Neutrophil (primary cell): ENCODE results near the gene GTF3C4.
"Not testable (repeated sequence)": the region's sequence is repeated elsewhere in the genome, so short reads cannot be mapped to it uniquely, and the experiment has no call there.

Experiments
- H3K27ac ChIP-seq: fragments of 200-600 bp; sonication (generic); 2 replicates; pipeline ENCODE4 v1.5.1; 2016; ENCODE audit warnings: mild to moderate bottlenecking, moderate library complexity
- H3K27me3 ChIP-seq: fragments of 200-600 bp; sonication (generic); 2 replicates; pipeline ENCODE4 v1.6.0; 2016; ENCODE audit warnings: mild to moderate bottlenecking
- H3K36me3 ChIP-seq: fragments of 200-600 bp; sonication (generic); 2 replicates; pipeline ENCODE4 v1.5.1; 2017
- H3K4me1 ChIP-seq, 2 experiments: fragments of 200-600 bp in 1 of 2; sonication (generic) in 1 of 2; 1 replicate in 1 of 2; 2 replicates in 1 of 2; pipeline versions ENCODE4 v1.5.1 to v1.6.1; 2013 to 2016; ENCODE audit warnings: low read depth in 1 of 2, low read length in 1 of 2, mild to moderate bottlenecking in 1 of 2, moderate library complexity in 1 of 2; ENCODE audit not compliant: control insufficient read depth in 1 of 2, insufficient read depth in 1 of 2
- H3K4me3 ChIP-seq, 2 experiments: fragments of 200-600 bp in 1 of 2; sonication (generic) in 1 of 2; 1 replicate in 1 of 2; 2 replicates in 1 of 2; pipeline ENCODE4 v1.5.1; 2013 to 2016; ENCODE audit warnings: low read depth in 1 of 2, low read length in 1 of 2, mild to moderate bottlenecking in 1 of 2, moderate library complexity in 1 of 2
- H3K9me3 ChIP-seq: fragments of 200-600 bp; sonication (generic); 2 replicates; pipeline ENCODE4 v1.5.1; 2016
- TF ChIP-seq, protein P1 (sequence below): fragments of 200-600 bp; sonication (generic); IDR thresholded peaks from 2 replicates; pipeline ENCODE4 v1.5.1; 2016; ENCODE audit warnings: antibody characterized with exemption

The GTF3C4 gene

DNA sequence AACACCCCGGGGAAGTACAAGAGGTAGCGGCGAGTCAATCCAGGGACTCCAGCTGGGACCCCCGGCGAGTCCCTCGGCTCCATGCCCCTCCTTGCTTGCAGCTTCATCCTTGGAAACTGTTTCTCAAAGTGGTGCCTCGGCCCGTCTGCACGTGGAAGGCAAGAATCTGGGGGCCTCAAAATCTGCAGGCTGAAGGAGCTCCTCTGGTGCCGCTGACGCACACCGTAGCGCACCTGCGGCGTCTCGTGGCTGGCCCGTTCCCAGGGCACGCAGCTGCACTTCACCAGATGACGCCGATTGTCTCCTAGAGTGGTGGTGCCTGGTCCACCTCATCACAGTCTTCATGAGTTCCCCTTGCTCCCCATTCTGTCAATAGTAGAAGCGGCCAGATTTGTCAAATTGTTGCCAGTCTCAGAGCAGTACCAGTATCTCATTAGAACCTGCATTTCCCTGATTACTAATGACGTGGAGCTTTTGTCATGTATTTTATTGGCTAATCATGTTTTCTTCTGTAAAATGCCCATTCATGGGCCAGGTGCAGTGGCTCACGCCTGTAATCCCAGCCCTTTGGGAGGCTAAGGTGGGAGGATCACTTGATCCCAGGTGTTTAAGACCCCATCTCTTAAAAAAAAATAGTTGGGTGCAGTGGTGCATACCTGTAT is 38.6 kb downstream of the GTF3C4 start:
- TF ChIP-seq, protein P1, sequence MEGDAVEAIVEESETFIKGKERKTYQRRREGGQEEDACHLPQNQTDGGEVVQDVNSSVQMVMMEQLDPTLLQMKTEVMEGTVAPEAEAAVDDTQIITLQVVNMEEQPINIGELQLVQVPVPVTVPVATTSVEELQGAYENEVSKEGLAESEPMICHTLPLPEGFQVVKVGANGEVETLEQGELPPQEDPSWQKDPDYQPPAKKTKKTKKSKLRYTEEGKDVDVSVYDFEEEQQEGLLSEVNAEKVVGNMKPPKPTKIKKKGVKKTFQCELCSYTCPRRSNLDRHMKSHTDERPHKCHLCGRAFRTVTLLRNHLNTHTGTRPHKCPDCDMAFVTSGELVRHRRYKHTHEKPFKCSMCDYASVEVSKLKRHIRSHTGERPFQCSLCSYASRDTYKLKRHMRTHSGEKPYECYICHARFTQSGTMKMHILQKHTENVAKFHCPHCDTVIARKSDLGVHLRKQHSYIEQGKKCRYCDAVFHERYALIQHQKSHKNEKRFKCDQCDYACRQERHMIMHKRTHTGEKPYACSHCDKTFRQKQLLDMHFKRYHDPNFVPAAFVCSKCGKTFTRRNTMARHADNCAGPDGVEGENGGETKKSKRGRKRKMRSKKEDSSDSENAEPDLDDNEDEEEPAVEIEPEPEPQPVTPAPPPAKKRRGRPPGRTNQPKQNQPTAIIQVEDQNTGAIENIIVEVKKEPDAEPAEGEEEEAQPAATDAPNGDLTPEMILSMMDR: no peak
- Histone ChIP-seq H3K27ac (no peak overlapping the region), H3K27me3 (peaks cover 20% of the 10 kb centered on the region), H3K36me3 (no peaks in the 10 kb centered on the region), H3K9me3 (no peaks in the 10 kb centered on the region), H3K4me3 (no peak overlapping the region), H3K4me1 (no peaks in the 10 kb centered on the region)

DNA sequence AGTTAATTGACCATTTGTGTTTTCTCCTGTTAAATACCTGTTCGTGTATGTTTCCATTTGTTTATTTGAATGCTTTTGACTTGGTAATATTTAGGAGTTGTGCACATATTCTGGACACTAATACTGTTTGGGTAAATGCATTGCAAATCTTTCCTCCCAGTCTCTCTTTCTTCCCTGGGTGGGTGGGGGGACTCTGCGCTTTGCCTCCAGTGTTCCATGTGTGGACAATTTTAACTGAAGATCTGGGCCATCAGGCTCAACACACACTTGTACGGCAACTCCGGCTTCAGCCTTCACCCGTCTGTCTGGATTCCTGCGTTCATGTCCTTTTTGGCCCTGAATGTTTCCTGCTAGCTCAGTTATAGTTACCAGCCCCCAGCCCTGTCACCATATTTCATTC is 40.1 kb downstream of the GTF3C4 start:
- H3K9me3 ChIP-seq: no peaks in the 10 kb centered on the region
- no peak overlapping the region for H3K27ac ChIP-seq
- H3K4me3 ChIP-seq: no peak overlapping the region
- no peaks in the 10 kb centered on the region for H3K36me3 ChIP-seq
- TF ChIP-seq, protein P1: no peak
- H3K4me1 ChIP-seq: no peaks in the 10 kb centered on the region
- peaks cover 16% of the 10 kb centered on the region for H3K27me3 ChIP-seq

DNA sequence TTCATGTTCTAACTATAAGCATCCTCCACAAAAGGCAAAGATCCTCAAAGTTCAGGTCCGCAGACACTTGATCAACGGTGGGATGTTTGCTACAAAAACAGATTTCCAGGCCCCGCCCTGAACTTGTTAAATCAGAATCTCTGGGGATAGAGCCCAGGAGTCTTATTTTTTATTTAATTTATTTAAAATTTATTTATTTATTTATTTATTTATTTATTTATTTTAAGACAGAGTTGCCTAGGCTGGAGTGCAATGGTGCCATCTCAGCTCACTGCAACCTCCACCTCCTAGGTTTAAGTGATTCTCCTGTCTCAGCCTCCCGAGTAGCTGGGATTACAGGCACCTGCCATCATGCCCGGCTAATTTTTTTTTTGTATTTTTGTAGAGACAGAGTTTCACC is 40.9 kb downstream of the GTF3C4 start:
- not testable (repeated sequence) for H3K4me3 ChIP-seq

DNA sequence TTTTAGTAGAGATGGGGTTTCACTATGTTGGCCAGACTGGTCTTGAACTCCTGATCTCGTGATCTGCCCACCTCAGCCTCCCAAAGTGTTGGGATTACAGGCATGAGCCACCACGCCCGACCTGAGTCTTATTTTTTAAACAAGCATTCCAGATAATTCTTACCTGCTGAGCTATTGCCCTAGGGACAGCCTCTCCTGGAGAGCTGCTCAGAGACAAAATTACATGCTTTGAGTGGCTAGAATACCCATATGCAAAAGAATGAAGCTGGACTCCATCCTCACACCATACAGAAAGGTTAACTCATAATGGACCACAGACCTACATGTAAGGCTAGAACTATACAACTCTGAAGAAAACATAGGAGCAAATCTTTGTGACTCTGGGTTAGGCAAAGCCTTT is 41.6 kb downstream of the GTF3C4 start:
- Histone ChIP-seq H3K4me1 (no peaks in the 10 kb centered on the region), H3K4me3 (no peak overlapping the region), H3K27me3 (peaks cover 13% of the 10 kb centered on the region), H3K36me3 (no peaks in the 10 kb centered on the region), H3K27ac (no peak overlapping the region), H3K9me3 (no peaks in the 10 kb centered on the region)
- TF ChIP-seq, protein P1: no peak

More for the DNA sequence above, 40.9 kb downstream of the GTF3C4 start:
- H3K4me1 ChIP-seq, H3K9me3 ChIP-seq, H3K36me3 ChIP-seq, H3K27ac ChIP-seq: not testable (repeated sequence)
- peaks cover 15% of the 10 kb centered on the region for H3K27me3 ChIP-seq

DNA sequence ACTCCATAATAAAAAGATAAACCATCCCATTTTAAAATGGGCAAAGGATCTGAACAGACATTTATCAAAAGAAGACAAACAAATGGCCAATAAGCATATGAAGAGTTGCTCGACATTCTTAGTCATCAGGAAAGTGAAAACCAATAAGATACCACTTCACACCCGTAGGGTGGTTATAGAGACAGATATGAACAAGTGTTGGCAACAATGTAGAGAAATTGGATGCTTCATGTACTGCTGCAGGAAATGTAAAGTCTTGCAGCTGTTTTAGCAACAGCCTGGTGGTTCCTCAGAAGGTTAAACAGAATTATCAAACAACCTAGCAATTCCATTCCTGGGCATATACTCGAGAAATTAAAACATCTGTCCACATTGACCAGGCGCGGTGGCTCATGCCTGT is 42.5 kb downstream of the GTF3C4 start:
- Histone ChIP-seq H3K4me1 (no peaks in the 10 kb centered on the region), H3K4me3 (no peak overlapping the region), H3K27ac (no peak overlapping the region), H3K27me3 (peaks cover 22% of the 10 kb centered on the region), H3K36me3 (no peaks in the 10 kb centered on the region), H3K9me3 (no peaks in the 10 kb centered on the region)
- TF ChIP-seq, protein P1: no peak

DNA sequence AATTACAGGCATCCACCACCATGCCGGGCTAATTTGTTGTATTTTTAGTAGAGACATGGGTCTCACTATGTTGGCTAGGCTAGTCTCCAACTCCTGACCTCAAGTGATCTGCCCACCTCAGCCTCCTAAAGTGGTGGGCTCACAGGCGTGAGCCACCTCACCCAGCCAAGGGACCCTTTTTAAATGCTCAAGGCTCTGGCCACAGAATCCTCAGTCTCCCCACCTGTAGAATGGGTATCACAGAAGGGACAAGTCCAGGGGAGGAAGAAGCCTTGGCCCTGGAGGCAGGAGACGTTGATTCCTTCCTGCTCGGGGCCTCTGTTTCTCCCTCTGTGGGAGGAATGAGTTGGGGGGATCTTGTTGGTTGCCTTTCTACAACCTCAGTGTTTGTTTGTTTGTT is 45.7 kb downstream of the GTF3C4 start:
- Histone ChIP-seq H3K9me3 (no peaks in the 10 kb centered on the region), H3K4me3 (no peak overlapping the region), H3K4me1 (no peaks in the 10 kb centered on the region), H3K36me3 (no peaks in the 10 kb centered on the region), H3K27ac (no peak overlapping the region), H3K27me3 (peaks cover 34% of the 10 kb centered on the region)
- TF ChIP-seq, protein P1: no peak
